GM18505 (cell line): Measurements from ENCODE around the gene AKT3.

Source experiments
- ATAC-seq: cut with Tn5 transposase; IDR thresholded peaks from one replicate; pipeline ENCODE4 v1.9.1; 2021; ENCODE audit not compliant: unreplicated experiment
- POLR2A ChIP-seq: IDR thresholded peaks from 4 replicates; pipeline ENCODE4 v1.6.1; 2011; ENCODE audit warnings: borderline replicate concordance; ENCODE audit not compliant: insufficient read depth, insufficient read length; ENCODE audit errors: extremely low read depth

The AKT3 gene

DNA sequence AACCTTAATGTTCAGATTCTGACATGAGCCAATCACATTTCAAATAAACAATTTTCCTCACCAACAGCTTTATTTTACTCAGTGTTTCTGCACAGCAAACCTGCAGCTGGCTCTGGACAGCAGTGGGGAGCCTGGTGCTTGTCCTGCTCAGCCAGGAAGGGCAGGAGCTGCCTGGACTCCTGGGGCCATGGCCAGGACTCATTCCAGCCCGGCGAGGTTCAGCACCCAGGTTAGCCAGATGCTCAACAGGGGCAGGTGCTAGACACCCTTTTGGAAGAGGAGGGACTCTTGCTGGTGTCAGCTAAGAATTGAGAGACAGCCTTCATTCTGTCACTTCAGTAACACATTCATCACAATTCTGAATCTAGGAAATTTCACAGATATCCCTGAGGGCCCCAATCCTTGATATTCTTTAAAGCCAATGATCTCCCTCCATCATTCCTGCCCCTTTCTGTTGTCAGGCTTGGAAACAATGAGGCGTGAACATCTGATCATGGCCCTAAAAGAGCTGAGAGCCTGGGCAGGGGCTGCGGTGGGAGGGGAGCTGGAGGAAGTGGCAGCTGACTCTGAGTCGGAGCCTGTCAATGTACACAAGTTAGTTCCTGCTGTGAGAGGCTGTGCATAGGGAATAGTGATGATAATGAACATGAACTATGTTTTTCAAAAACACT, 342.9 kb downstream of the AKT3 start:
- ATAC-seq, result no peak
- no peak for TF ChIP-seq POLR2A

DNA sequence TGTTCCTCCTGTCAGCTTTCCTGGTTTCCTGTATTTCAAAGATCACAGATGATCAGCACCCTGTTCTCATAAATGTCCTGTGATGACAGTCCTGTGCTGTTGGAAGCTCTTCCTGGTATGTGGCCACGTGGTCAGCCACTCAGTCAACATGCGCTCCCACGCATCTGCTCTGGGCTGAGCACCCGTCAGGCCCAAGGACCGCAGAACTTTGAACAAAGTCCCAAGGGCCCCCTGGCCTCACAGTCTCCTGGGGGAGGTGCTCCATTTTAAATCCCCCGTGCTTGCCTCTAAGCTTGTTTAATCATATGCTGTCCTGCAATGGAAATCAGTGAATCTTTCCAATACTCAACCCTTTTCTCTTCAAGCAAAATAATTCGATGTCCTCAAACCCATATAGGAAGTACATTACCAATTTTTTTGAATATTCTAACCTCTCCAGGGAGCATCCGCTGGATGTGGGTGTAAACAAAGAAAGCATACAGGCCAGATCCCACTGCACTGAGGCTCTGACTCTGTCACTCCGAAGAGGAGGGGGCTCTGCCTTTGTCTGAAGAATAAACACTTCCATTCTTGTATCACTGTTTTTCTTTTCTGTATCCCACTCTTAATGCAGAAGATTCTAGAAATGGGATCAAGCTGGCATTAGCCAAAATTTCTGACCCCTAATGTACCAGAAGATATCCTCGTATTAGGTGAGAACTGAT, 343.9 kb downstream of the AKT3 start:
- ATAC-seq, result no peak
- no peak for TF ChIP-seq POLR2A

DNA sequence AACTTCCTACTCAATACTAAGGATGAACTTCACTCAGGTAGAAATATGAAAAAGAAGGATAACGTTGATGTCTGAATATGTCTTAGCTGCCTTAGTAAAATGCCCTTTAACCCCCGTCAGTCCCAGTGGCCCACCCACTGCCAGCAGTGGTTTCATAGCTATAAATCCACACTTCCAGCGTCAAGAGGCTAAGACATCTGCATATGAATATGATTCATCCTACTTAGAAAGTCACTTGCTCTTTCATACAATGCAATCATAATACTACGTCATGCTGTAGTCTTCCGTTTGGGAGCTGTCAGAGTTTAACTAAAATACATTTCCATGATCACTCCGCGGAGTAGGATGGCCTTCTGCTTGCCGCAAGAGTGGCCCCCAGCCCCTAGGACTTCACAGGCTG, 346.9 kb downstream of the AKT3 start:
- no peak for ATAC-seq
- no peak for TF ChIP-seq POLR2A

DNA sequence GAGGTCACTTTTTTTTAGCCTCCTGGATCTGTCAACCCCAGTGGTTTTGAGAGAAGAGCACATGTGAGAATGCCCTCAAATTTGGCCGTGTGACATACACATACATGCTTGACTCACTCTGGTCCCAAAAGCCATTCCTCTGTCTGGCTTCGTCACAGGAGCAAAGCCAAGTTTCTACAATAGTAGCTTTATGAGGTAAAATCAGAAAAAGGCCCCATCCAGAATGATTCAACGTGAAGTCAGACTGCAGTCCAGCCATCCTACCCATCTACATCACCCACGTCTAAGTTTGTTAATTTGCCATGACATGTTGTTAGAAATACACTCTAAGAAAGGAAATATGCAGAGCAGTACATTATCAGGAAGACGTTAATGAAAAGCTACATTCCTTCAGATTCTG, 349.0 kb downstream of the AKT3 start:
- no peak for ATAC-seq
- no peak for TF ChIP-seq POLR2A

DNA sequence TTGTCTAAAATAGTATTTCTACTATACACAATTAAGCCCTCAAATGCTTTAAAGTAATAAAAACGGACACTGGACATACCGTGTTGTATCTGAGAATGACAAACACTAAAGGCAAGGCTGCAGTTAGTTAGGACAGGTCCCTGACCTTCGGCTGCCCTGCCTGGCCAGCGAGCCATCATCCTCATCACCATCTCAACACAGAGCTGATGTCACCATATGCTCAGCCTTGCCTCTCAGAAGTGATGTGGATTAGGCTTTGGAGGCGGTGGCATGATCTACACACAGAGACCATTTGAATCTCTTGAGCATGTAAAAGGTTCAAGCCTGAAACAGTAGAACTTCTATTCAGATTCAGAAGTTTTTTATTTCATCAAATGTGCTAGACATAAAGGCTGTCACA, 349.5 kb downstream of the AKT3 start:
- no peak for ATAC-seq
- TF ChIP-seq POLR2A, result no peak

DNA sequence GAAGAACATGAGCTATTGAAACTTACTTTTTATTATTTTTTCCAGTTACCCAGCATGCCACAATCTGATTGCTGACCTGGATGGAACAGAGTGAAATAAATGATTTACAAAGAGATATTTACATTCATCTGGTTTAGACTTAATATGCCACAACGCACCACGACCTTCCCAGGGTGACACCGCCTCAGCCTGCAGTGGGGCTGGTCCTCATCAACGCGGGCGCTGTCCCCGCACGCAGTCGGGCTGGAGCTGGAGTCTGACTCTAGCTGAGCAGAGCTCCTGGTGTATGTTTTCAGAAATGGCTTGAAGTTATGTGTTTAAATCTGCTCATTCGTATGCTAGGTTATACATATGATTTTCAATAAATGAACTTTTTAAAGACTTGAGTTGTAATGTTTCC, 350.3 kb downstream of the AKT3 start:
- ATAC-seq, result no peak
- TF ChIP-seq POLR2A, result no peak

DNA sequence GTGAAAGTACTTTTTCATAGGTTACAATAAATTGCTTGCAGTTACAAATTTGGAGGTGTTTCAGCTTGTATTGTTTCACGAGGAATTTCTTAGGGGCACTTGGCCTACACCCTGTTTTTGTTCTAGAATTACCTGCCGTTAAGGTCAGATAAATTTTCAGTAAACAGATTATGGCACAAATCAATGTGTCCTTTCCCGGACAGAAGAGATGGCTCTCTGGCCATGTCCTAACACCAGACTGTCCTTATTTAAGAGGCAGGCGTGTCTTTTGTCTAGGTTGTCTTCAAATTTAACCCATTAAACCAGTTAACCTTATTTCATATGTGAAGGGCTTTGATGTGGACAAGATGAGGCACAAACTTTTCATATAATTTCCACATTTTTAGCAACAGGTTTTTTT, 350.8 kb downstream of the AKT3 start:
- TF ChIP-seq POLR2A, result no peak
- ATAC-seq, result no peak

DNA sequence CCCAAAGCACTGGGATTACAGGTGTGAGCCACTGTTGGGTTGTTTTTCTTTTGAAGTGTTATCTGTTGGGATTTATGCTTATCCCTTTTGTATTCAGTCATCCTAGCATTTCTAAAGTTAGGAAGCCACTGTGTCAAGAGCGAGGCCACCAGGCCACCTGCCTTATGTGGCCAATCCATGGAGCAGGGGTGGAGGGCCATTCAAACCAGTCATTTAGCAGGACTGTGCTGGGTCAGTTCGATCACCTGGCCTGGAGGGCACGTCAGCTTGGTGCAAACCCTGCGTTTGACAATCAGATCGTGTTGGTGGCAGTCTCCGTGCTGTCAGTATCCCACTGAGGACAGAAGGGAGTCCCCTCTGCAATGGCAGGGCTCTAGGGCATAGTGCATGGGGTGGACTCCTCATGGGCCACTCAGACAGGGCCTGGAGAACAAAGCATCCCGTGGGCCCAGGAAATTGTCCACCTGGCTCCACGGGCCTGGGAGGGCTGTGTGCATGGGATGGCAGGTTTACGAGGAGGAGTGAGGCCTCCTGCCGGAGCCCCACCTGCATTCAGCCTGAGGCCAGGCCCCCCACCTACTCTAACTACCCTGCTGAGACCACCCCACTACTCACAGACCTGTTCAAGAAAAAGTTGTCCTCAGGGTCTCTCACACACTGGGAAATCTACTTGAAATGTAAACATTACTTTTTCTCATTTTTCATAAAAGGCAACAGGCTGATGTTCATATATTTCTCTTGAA, 351.9 kb downstream of the AKT3 start:
- ATAC-seq, result no peak
- no peak for TF ChIP-seq POLR2A

DNA sequence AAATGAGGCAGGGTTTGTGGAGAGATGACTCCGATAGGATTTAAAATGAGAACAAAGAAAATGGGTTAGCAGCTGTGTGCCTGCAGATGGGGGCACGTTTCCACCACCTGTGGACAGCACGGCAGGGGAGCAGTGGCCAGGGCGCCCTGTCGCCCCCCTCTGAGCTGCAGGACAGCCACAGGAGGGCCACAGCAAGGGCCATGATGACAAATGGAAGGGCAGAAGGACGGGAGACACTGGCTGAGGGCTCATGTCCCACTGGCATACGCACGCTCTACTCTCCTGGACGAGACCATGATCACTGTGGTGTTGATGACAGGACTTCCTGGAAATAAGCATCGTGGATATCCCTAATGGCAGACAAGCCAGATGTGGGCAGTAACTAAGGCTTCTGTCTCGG, 353.2 kb downstream of the AKT3 start:
- no peak for TF ChIP-seq POLR2A
- ATAC-seq, result no peak

DNA sequence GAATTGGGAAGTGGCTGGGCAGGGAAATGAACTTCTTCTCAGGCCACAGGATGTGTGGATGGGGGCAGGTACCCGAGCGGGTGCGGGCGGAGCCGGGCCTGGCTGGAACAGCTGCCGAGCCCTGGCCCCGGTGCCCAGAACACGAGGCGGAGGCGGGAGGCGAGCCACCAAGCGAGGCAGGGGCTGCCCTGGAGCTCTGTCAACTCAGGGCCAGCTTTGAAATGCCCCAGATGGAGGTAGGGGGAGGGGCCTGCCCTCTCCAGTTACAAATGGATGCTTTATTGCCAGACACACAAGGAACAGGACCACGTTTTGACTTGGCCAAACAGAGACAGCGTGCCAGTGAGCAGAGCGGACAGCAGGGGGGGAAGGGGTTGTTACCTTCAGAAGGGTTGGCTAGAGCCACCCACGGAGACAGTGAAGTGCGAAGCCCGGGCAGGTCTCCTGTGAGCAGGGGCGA, 353.8 kb downstream of the AKT3 start:
- no peak for ATAC-seq
- TF ChIP-seq POLR2A, result no peak

DNA sequence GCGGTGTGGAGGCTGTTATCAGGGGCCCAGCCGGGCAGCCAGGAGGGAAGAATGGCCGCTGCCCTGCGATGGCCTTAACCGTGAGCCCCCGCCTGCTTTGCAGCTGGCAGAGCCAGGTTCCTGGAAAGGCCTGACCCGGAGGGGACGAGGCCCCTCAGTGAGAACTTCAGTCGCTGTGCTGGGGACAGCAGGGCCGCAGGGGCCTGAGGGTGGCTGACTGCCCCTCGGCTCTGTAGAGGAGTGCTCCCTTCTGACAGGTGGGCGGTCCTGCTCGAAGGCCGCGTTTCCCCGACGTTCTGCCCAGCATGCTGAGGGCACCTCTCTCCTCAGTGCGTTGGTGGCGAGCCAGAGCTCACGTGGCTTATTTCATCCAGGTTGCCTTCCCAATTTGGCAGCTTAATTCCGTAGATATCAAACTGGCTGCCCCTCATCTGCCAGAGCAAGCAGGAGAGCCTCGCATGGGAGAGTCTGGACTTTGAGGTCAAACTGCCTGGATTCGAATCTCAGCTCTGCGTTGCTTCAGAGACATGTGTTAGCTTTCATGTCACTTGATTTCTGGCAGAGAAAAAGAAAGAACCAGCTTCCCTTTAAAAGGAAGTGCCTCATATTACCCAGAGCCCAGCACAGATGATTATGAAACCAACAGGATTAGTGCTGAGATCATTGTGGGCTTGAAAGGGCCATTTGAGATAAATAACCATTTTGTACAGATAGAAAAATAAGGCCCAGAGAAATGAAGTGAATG, 354.4 kb downstream of the AKT3 start:
- no peak for TF ChIP-seq POLR2A

DNA sequence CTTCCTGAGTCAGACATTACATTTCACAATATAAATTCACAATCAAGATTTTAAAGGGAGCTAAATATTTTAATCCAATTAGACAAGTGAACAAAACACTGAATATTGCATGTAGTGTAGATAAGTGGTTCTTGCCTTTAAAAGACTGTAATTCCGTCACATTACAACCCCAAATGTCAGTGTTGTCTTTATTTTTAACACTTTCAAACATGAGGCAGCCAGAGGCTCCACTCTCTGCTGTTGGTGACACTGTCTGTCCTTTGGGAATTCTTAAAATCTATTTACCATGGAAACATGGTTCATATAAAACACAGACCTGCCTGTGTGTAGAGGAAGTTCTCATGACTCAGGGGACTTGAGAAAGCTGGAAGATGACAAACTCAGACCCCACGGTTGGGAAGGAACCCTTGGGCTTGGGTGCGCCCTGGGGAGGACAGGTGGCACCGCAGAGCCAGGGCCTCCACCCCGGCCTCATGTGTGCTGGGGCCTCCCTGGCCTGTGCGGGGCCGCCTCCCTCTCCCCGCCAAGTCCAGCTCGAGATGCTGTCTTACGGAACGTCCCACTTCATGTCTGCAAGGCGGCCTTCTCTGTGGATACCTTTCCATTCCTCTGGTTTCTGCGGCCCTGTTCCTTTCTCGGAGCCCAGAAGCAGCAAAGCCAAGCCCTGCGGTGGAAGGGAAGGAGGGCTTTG, 355.2 kb downstream of the AKT3 start:
- ATAC-seq, result no peak
- TF ChIP-seq POLR2A, result no peak

More for the DNA sequence above, 354.4 kb downstream of the AKT3 start:
- no peak for ATAC-seq

DNA sequence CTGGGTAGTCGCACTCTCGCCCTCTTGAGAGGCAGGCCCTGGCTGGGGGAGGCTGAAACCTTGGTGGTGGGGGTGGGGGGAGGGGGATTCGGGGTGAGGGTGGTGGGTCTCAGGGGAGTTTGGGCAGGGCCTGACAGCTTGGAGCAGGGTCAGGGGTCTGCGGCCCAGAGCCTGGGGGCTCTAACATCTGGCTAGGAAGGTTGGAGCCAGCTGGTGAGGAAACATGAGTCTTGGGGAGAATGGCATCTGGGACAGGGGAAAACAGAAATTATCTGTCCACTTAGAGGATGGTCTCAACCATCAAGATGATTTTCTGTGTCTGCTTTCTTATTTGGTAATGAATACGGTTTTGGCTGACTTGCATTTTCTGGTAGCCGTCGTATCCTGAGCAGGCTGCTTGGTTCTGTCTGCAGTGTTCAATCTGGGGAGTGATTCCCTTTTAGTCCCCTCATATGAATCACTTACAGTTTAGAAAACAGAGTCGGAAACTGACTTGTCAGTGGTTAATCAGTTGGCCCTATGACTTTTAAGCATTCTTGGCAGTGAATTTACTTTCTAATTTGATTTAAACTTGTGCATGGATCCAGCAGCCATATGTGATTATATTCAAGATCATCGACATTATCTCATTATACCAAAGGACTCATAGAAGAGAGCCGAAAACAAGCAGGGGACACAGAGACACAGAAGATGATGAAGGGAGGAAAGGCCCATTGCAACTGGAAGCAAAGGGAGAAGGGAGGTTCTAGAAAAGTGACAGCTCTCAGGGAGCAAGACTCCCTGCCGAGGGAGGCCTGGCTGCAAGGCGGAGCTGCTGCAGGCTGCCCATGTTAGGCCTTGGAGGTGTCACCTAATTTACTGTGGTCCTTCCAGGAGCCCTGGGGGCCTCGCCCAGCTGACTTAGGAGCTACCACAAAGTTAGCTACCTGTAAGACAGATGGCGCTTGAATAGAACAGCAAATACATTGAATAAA, 356.6 kb downstream of the AKT3 start:
- ATAC-seq, result no peak
- no peak for TF ChIP-seq POLR2A
